Endothelial cell of umbilical vein (primary cell): ENCODE measurements around the gene VSX1. TPM values are rescaled to one million over a fixed set of nuclear protein-coding genes. Genes with fewer than 3 reads are reported as not detected.

Experiments
- BruUV-seq: library from RNA; stranded (reverse); fragments of 400-500 nt; replicated peaks from 2 replicates; lab custom pipeline; 2021; lab: Mats Ljungman, UMichigan
- CTCF ChIA-PET: fragments of 300-600, 350-600 bp; sonication (Branson Sonifier 250); formaldehyde crosslinking; loops from one replicate; lab custom pipeline; 2021; ENCODE audit warnings: antibody characterized with exemption, inconsistent platforms; lab: Charles Lee
- POLR2A ChIA-PET: fragments of 300-600, 350-600 bp; sonication (Branson Sonifier 250); formaldehyde crosslinking; loops from one replicate; lab custom pipeline; 2021; ENCODE audit warnings: antibody characterized with exemption, inconsistent platforms; lab: Charles Lee
- DNase-seq: peaks from one replicate; pipeline ENCODE4 v3.0.0-alpha.2; 2011; ENCODE audit warnings: low read depth, low spot score
- FAIRE-seq: peaks from 2 replicates; lab custom pipeline; 2011; peaks lifted over from hg19 to GRCh38; lab: Jason Lieb, UNC
- H2AFZ ChIP-seq: 2 replicates; pipeline ENCODE4 v1.6.0; 2012; ENCODE audit warnings: low read depth, low read length, control low read depth, inconsistent platforms
- H3K27ac ChIP-seq: 2 replicates; pipeline ENCODE4 v1.5.1; 2011; ENCODE audit warnings: low read depth, mild to moderate bottlenecking, control low read depth, low read length, moderate library complexity; ENCODE audit not compliant: insufficient read depth
- H3K27me3 ChIP-seq, 2 experiments: 2 replicates each; pipeline versions ENCODE4 v1.6.0 to v1.6.1; 2011; ENCODE audit warnings: low read length in 2 of 2, mixed read lengths in 1 of 2; ENCODE audit not compliant: control insufficient read depth in 2 of 2, insufficient read depth in 2 of 2
- H3K36me3 ChIP-seq, 2 experiments: 2 replicates in 1 of 2; 3 replicates in 1 of 2; pipeline ENCODE4 v1.5.1; 2011; ENCODE audit warnings: low read length in 2 of 2, mild to moderate bottlenecking in 1 of 2, moderate library complexity in 1 of 2; ENCODE audit not compliant: control insufficient read depth in 2 of 2, insufficient read depth in 2 of 2; ENCODE audit errors: extremely low read depth in 1 of 2
- H3K4me1 ChIP-seq: 3 replicates; pipeline ENCODE4 v1.5.1; 2011; ENCODE audit warnings: mild to moderate bottlenecking, low read length; ENCODE audit not compliant: control insufficient read depth, insufficient read depth; ENCODE audit errors: extremely low read depth
- H3K4me2 ChIP-seq: 2 replicates; pipeline ENCODE4 v1.6.1; 2011; ENCODE audit warnings: low read length, control low read depth, mixed read lengths; ENCODE audit not compliant: insufficient read depth
- H3K4me3 ChIP-seq, 3 experiments: fragments of 200-600 bp in 1 of 3; sonication (generic), shearing (Covaris generic) in 1 of 3; replicated peaks in 1 of 3; 2 replicates each; pipeline ENCODE4 v1.5.1; 2011 to 2016; ENCODE audit warnings: control low read depth in 3 of 3, low read length in 3 of 3, mild to moderate bottlenecking in 2 of 3, inconsistent platforms in 1 of 3, low read depth in 1 of 3, moderate library complexity in 1 of 3; ENCODE audit not compliant: insufficient read depth in 1 of 3
- H3K79me2 ChIP-seq: 2 replicates; pipeline ENCODE4 v1.6.0; 2012; ENCODE audit warnings: low read length, inconsistent platforms; ENCODE audit not compliant: control insufficient read depth, insufficient read depth
- H3K9ac ChIP-seq: replicated peaks from 2 replicates; pipeline ENCODE3; 2011; ENCODE audit warnings: low read length, control low read depth; ENCODE audit not compliant: insufficient read depth; ENCODE audit errors: extremely low read depth
- H3K9me1 ChIP-seq: replicated peaks from 3 replicates; pipeline ENCODE4 v1.6.0; 2011; ENCODE audit warnings: mild to moderate bottlenecking, low read length; ENCODE audit not compliant: control insufficient read depth, insufficient read depth; ENCODE audit errors: extremely low read depth
- H3K9me3 ChIP-seq: replicated peaks from 2 replicates; pipeline ENCODE4 v1.5.1; 2012; ENCODE audit warnings: low read length, inconsistent platforms; ENCODE audit not compliant: control insufficient read depth, insufficient read depth
- H4K20me1 ChIP-seq: replicated peaks from 2 replicates; pipeline ENCODE3; 2011; ENCODE audit warnings: mild to moderate bottlenecking, low read length; ENCODE audit not compliant: control insufficient read depth, insufficient read depth; ENCODE audit errors: extremely low read depth
- EZH2 ChIP-seq: IDR thresholded peaks from 2 replicates; pipeline ENCODE4 v1.6.1; 2012; ENCODE audit warnings: borderline replicate concordance, low read depth, mild to moderate bottlenecking, moderate library complexity, low read length, inconsistent platforms; ENCODE audit not compliant: severe bottlenecking
- FOS ChIP-seq: IDR thresholded peaks from 2 replicates; pipeline ENCODE4 v1.6.1; 2011; ENCODE audit warnings: mild to moderate bottlenecking, low read length, moderate library complexity, borderline replicate concordance; ENCODE audit not compliant: insufficient read depth
- GATA2 ChIP-seq: IDR thresholded peaks from 2 replicates; pipeline ENCODE4 v1.7.0; 2011; ENCODE audit warnings: low read depth, mild to moderate bottlenecking, moderate library complexity, mixed read lengths, low read length; ENCODE audit not compliant: insufficient read length, insufficient read depth
- JUN ChIP-seq: IDR thresholded peaks from 2 replicates; pipeline ENCODE4 v1.6.1; 2011; ENCODE audit warnings: borderline replicate concordance, low read depth; ENCODE audit not compliant: insufficient read length, insufficient read depth
- MYC ChIP-seq: IDR thresholded peaks from one replicate; pipeline ENCODE4 v1.6.1; 2011; ENCODE audit warnings: mild to moderate bottlenecking, low read depth, low read length
- POLR2AphosphoS5 ChIP-seq: IDR thresholded peaks from 2 replicates; pipeline ENCODE4 v1.6.1; 2012; ENCODE audit warnings: low read depth, mild to moderate bottlenecking, control low read depth, low read length, moderate library complexity; ENCODE audit not compliant: insufficient read depth
- dilution Hi-C: fragments of 300-500 bp; cut with MboI; formaldehyde crosslinking; loops from one replicate; pipeline ENCODE4 v1.15.0; 2019; ENCODE audit warnings: low sequenced_read_pairs; ENCODE audit not compliant: extremely low pct_ligation_motif_present
- intact Hi-C: fragments of 100-400 bp; cut with micrococcal nuclease; formaldehyde crosslinking; loops from one replicate; pipeline ENCODE4 v1.10.0; 2022
- polyA plus RNA-seq, 4 experiments: library from polyadenylated mRNA; depleted of rRNA in 3 of 4; stranded (reverse) in 3 of 4; unstranded in 1 of 4; fragments of >200 nt; gene quantifications; 2 replicates each; pipeline versions ENCODE4 v1.2.1 to v1.2.3, GENCODE V29; 2011 to 2012; ENCODE audit warnings: missing spikeins in 1 of 4
- total RNA-seq: library from RNA; stranded (reverse); gene quantifications from 2 replicates; pipeline ENCODE4 v1.2.3, GENCODE V29; 2021

The VSX1 gene
- total and polyA plus RNA-seq, 2 donors (not counting 3 experiments of a cell fraction or from before 2014, with no cell fraction given), result not detected

GRCh38 chr20:25054995-25055629 lies 26.8 kb downstream of the VSX1 start:
- TF ChIP-seq JUN, result peak; percentile 25
- no peak for TF ChIP-seq POLR2AphosphoS5
- TF ChIP-seq FOS, result peak; percentile 49
- TF ChIP-seq GATA2, result no peak
- no peak for TF ChIP-seq MYC
- TF ChIP-seq EZH2, result no peak
- no peaks in the 10 kb centered on the region for H4K20me1 ChIP-seq
- no peaks in the 10 kb centered on the region for H3K36me3 ChIP-seq
- intact Hi-C loops (loop anchor here (5.0 kb wide), 2 partner anchors 192 to 337 kb away; partner anchors contain the start of genes ABHD12 and PYGB), dilution Hi-C loops (no loop called here)
- peaks cover 2 to 8% of the 10 kb centered on the region in 2 experiments for H3K27me3 ChIP-seq
- no peaks in the 10 kb centered on the region for H3K9me3 ChIP-seq
- FAIRE-seq (no peak), DNase-seq (no peak)
- H2AFZ ChIP-seq, result no peak overlapping the region
- no peaks in the 10 kb centered on the region for H3K79me2 ChIP-seq
- ChIA-PET CTCF (interaction anchor here (1.5 kb wide), 1 partner anchor 22 kb away, joined by 3 read pairs; no protein-coding TSS in a partner anchor), POLR2A (no interaction called here)
- H3K4me1 ChIP-seq, result peaks cover 7% of the 10 kb centered on the region
- no peak overlapping the region for H3K4me3 ChIP-seq
- BruUV-seq, result no TSS peak
- H3K9ac ChIP-seq, result no peak overlapping the region
- H3K4me2 ChIP-seq, result no peak overlapping the region
- no peaks in the 10 kb centered on the region for H3K9me1 ChIP-seq
- no peak overlapping the region for H3K27ac ChIP-seq
